ENCODE measurements around the gene FAM219A. TPM values are rescaled to one million over a fixed set of nuclear protein-coding genes. Genes with fewer than 3 reads are reported as not detected.

The FAM219A gene
- total RNA-seq, 1 donor: 7.0 TPM

DNA sequence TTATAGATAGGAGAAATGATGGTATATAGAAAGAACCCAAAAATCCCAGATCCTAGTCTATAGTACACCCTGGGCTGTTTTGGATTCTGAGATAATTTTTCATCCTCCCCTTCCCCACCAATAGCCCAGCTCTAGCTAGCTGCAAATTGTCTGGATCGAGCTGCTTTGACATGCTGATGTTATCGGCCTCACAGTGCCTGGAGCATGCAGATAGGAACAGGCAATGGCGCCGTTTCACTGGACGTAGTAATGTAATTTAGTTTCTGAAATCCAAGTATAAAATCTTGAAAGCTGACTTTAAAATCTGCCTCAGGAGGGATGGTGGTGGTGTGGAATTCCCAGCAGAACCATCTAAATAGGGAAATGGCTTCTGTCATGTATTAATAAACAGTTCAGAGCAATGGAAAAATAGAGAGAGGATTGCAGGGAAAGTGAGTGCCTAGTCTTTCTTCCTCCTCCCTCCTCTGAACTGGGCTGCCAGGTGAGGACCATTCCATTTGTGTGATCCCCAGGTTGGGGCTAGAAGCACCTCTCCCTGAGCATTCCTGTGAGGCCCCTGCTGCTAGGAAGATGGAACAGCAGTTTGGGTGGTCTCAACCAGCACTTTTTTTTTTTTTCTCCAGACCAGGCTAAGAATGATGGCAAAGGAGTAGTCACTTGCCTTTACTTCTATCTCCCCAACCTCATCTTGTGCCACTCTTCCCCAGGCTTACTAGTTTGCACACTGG, 31.9 kb downstream of the FAM219A start:
- H3K4me3 ChIP-seq (ENCODE audit: low read depth, low read length): no peak overlapping the region
- DNase-seq (ENCODE audit: low read depth): no peak
- TF ChIP-seq, protein P1, sequence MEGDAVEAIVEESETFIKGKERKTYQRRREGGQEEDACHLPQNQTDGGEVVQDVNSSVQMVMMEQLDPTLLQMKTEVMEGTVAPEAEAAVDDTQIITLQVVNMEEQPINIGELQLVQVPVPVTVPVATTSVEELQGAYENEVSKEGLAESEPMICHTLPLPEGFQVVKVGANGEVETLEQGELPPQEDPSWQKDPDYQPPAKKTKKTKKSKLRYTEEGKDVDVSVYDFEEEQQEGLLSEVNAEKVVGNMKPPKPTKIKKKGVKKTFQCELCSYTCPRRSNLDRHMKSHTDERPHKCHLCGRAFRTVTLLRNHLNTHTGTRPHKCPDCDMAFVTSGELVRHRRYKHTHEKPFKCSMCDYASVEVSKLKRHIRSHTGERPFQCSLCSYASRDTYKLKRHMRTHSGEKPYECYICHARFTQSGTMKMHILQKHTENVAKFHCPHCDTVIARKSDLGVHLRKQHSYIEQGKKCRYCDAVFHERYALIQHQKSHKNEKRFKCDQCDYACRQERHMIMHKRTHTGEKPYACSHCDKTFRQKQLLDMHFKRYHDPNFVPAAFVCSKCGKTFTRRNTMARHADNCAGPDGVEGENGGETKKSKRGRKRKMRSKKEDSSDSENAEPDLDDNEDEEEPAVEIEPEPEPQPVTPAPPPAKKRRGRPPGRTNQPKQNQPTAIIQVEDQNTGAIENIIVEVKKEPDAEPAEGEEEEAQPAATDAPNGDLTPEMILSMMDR (IDR thresholded peaks at IDR 0.05; ENCODE audit: insufficient read depth, low read length): no peak

DNA sequence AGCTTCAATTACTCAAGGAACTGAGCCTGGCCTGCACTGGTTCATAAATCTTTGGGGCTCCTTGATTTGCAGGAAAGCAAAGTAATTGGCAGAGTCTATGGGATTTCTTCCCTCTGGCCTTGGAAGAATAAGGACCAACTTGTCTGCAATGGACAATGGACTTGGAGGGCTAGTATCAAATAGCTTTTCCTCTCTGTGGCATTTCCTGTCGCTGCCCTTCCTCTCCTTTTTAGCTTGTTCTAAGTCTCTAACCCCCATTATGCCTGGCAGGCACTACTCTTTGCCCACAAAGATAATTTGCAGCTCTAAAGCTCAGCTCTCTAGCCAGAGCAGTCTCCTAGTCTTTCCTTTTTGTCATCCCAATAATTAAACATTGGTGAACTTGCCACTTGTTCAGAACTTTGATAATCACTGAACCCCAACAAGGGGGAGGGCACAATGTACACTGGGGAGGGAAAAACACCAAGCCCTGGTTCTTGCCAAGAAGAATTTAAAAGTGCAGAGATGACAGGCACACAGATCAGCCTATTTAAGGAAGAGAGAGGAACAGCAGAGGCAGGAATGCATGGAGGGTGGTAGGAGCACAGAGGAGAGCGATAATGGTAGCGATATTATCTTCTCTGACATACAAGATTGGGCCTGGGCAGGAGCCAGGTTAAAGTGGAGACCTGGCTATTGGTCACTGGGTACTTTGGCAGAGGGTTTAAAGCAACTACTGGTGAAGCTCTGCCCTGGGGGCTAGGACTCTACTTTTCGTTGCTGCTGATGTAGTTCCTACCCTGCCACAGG, 38.5 kb downstream of the FAM219A start:
- DNase-seq (ENCODE audit: low read depth): no peak
- H3K4me3 ChIP-seq (ENCODE audit: low read depth, low read length): no peak overlapping the region
- TF ChIP-seq, protein P1 (IDR thresholded peaks at IDR 0.05; ENCODE audit: insufficient read depth, low read length): no peak

DNA sequence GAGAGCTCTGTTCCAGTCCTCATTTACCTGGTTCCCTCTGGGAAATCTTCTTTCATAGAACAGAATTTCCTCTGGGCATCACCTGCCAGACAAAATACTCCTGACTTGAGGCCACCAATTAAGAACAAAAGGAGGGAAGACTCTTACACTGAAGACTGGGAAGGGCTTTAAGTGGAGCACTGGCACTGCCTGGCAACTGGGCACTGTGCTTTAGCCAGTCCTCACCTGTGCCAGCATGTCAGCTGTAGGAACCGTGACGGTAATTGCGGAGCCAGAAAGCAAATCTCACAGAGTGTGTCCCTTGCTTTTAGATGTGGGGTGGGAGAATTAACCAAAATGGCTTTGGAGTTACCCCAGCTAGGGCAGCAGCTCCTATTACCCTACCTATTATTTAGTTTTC, 40.6 kb downstream of the FAM219A start:
- DNase-seq (ENCODE audit: low read depth): no peak
- H3K4me3 ChIP-seq (ENCODE audit: low read depth, low read length): no peak overlapping the region
- TF ChIP-seq, protein P1 (IDR thresholded peaks at IDR 0.05; ENCODE audit: insufficient read depth, low read length): no peak

DNA sequence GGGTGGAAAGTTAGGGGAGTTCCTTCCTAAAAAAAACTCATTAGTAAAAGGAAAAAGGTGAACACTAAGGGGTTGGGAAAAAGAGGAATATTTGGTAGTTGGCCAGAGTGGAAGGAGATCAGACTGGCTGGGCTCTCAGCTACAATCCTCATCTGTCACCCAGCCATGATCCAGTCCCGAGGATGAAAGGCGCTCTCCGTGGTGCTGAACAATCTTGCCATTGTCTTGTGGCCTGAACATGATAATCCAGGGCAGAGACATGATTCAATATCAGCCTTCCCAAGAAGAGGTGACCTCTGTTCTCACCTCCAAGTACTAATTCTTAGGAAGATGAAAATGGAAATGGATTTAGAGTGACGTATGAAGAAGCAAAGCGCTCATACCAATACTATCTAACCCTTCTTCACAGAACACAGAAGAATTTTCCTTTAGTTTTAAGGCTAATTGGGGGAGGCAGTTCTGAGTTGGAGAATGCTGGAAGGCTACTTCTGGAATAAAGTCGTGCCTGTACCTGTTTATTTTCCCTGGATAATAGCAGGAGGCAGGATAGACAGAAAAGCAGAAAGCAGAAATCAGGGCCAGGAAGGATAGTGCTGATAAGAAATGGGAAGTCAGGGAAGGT, 45.0 kb downstream of the FAM219A start:
- peak; percentile 60 for DNase-seq (ENCODE audit: low read depth)
- H3K4me3 ChIP-seq (ENCODE audit: low read depth, low read length): no peak overlapping the region
- TF ChIP-seq, protein P1 (IDR thresholded peaks at IDR 0.05; ENCODE audit: insufficient read depth, low read length): no peak

DNA sequence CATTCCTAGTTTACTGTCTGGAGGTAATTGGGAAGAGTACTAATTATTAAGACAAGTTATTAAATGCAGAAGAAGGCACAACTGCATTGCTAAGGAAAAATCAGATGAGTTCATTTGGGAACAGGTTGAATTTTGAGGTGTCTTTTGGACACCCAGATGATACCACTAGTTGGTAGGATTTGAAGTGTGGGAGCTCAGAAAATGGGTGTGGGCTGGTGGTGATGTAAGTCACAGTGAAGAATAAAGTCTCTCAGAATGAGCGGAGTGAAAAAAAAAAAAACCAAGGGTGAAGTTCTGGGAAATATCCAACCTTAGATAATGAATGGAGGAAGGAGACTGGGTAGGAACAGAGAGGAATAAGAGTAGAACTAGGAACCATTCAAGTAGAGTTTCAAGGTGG, 46.0 kb downstream of the FAM219A start:
- no peak for DNase-seq (ENCODE audit: low read depth)

DNA sequence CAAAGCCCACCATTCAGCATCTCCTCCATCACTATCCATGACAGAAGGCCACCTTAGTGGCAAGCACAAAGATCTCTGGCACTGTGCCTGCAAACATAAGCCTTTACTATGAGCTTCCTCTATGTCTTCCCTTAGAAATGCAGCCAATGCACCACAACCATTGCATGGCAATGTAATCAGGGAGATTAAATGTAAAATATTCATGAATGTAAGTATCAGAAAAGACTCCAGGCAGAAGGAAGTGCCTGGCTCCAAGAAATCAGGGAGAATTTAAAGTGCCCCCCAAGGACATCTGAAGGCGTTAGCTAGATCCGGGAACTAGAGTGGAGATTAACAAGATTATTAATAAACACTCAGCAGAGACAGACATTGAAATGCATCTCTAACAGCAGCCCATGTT, 49.2 kb downstream of the FAM219A start:
- TF ChIP-seq, protein P1 (IDR thresholded peaks at IDR 0.05; ENCODE audit: insufficient read depth, low read length): no peak
- no peak overlapping the region for H3K4me3 ChIP-seq (ENCODE audit: low read depth, low read length)
- DNase-seq (ENCODE audit: low read depth): no peak

More for the DNA sequence above, 46.0 kb downstream of the FAM219A start:
- TF ChIP-seq, protein P1 (IDR thresholded peaks at IDR 0.05; ENCODE audit: insufficient read depth, low read length): no peak
- no peak overlapping the region for H3K4me3 ChIP-seq (ENCODE audit: low read depth, low read length)

Measured in fibroblast of the aortic adventitia (primary cell).